ENCODE results near the gene ANGPTL2. TPM values are rescaled to one million over a fixed set of nuclear protein-coding genes. Genes with fewer than 3 reads are reported as not detected.

The ANGPTL2 gene
- total and polyA plus RNA-seq, 7 donors: 8.9 to 208 (median 15.0) TPM

- H3K4me1 ChIP-seq: peaks cover 10% of the 10 kb centered on the region
- TF ChIP-seq, protein P1, sequence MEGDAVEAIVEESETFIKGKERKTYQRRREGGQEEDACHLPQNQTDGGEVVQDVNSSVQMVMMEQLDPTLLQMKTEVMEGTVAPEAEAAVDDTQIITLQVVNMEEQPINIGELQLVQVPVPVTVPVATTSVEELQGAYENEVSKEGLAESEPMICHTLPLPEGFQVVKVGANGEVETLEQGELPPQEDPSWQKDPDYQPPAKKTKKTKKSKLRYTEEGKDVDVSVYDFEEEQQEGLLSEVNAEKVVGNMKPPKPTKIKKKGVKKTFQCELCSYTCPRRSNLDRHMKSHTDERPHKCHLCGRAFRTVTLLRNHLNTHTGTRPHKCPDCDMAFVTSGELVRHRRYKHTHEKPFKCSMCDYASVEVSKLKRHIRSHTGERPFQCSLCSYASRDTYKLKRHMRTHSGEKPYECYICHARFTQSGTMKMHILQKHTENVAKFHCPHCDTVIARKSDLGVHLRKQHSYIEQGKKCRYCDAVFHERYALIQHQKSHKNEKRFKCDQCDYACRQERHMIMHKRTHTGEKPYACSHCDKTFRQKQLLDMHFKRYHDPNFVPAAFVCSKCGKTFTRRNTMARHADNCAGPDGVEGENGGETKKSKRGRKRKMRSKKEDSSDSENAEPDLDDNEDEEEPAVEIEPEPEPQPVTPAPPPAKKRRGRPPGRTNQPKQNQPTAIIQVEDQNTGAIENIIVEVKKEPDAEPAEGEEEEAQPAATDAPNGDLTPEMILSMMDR (IDR thresholded peaks at IDR 0.05): no peak
- no peaks in the 10 kb centered on the region for H3K27me3 ChIP-seq (ENCODE audit: insufficient read depth in 3 of 3, low read length in 2 of 3)
- DNase-seq: no peak
- ATAC-seq: no peak
- H3K4me3 ChIP-seq: no peak overlapping the region
- no peaks in the 10 kb centered on the region for H3K9me3 ChIP-seq
- H3K36me3 ChIP-seq (ENCODE audit: insufficient read depth in 1 of 2, low read depth in 1 of 2): peaks cover 0 to 65% of the 10 kb centered on the region in 2 donors
- intact Hi-C loops (cut with DNase I): no loop called here
- WGBS, 3 donors: 56 to 64% (median 57%) methylated on average over 3 of the region's 3 CpGs
- H3K27ac ChIP-seq: no peak overlapping the region
Observed at GRCh38 chr9:127099664-127100063, 22.8 kb downstream of the ANGPTL2 start.

GRCh38 chr9:127098916-127099553, 23.4 kb downstream of the ANGPTL2 start:
- Histone ChIP-seq H3K27ac (peak overlapping the region; percentile 3), H3K36me3 (ENCODE audit: insufficient read depth in 1 of 2, low read depth in 1 of 2) (peaks cover 0 to 60% of the 10 kb centered on the region in 2 donors), H3K4me3 (no peak overlapping the region), H3K9me3 (no peaks in the 10 kb centered on the region), H3K4me1 (peaks cover 3% of the 10 kb centered on the region), H3K27me3 (ENCODE audit: insufficient read depth in 3 of 3, low read length in 2 of 3) (no peaks in the 10 kb centered on the region)
- ATAC-seq: no peak
- intact Hi-C loops (cut with DNase I): no loop called here
- TF ChIP-seq, protein P1 (IDR thresholded peaks at IDR 0.05): no peak
- 74 to 87% (median 77%) methylated on average over 7 of the region's 7 CpGs for WGBS, 3 donors
- no peak for DNase-seq

GRCh38 chr9:127097683-127098082, 24.8 kb downstream of the ANGPTL2 start:
- whole genome bisulfite sequencing, 3 donors: 93 to 95% (median 95%) methylated on average over 5 of the region's 5 CpGs
- TF ChIP-seq, protein P1 (IDR thresholded peaks at IDR 0.05): no peak
- DNase-seq (no peak), ATAC-seq (no peak)
- Histone ChIP-seq H3K27ac (no peak overlapping the region), H3K4me3 (no peak overlapping the region), H3K36me3 (ENCODE audit: insufficient read depth in 1 of 2, low read depth in 1 of 2) (peaks cover 0 to 60% of the 10 kb centered on the region in 2 donors), H3K9me3 (no peaks in the 10 kb centered on the region), H3K4me1 (peaks cover 3% of the 10 kb centered on the region), H3K27me3 (ENCODE audit: insufficient read depth in 3 of 3, low read length in 2 of 3) (no peaks in the 10 kb centered on the region)
- intact Hi-C loops (cut with DNase I): no loop called here

GRCh38 chr9:127096208-127096607, 26.2 kb downstream of the ANGPTL2 start:
- Histone ChIP-seq H3K9me3 (no peaks in the 10 kb centered on the region), H3K27me3 (ENCODE audit: insufficient read depth in 3 of 3, low read length in 2 of 3) (no peaks in the 10 kb centered on the region), H3K27ac (no peak overlapping the region), H3K36me3 (ENCODE audit: insufficient read depth in 1 of 2, low read depth in 1 of 2) (peaks cover 0 to 60% of the 10 kb centered on the region in 2 donors), H3K4me1 (peaks cover 3% of the 10 kb centered on the region), H3K4me3 (no peak overlapping the region)
- TF ChIP-seq, protein P1 (IDR thresholded peaks at IDR 0.05): no peak
- WGBS, 3 donors: 72 to 85% (median 76%) methylated on average over 13 of the region's 13 CpGs
- no peak for ATAC-seq
- intact Hi-C loops (cut with DNase I): no loop called here
- DNase-seq: no peak

DNA sequence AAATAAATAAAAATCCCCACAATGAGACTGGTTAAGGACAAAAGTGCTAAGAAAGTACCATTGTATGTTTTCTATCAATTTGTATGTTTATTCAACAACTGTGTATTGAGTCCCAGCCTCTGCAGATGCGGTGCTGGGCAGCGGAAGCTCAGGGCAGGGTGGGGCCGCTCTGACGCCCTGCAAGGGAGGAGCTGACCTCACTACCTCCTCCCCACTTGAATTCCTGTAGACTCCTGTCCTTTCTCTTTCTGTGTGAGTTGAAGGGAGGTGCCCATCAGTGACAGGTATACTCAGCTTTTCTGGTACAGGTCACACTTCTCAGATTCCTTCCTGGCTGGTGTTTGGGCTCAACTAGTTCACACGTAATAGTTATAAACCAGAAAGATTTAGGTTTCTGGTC, 27.0 kb downstream of the ANGPTL2 start:
- 87 to 98% (median 88%) methylated on average over 5 of the region's 5 CpGs for WGBS, 3 donors
- intact Hi-C loops (cut with DNase I): no loop called here
- Histone ChIP-seq H3K4me3 (no peak overlapping the region), H3K4me1 (peaks cover 3% of the 10 kb centered on the region), H3K27ac (no peak overlapping the region), H3K9me3 (no peaks in the 10 kb centered on the region), H3K36me3 (ENCODE audit: insufficient read depth in 1 of 2, low read depth in 1 of 2) (peaks cover 0 to 61% of the 10 kb centered on the region in 2 donors), H3K27me3 (ENCODE audit: insufficient read depth in 3 of 3, low read length in 2 of 3) (no peaks in the 10 kb centered on the region)
- no peak for ATAC-seq
- DNase-seq: no peak
- TF ChIP-seq, protein P1 (IDR thresholded peaks at IDR 0.05): no peak

Data from psoas muscle (tissue), 8 donors.